GM13976 (cell line): ENCODE data around the gene LCAT.

Source experiments
- DNase-seq: peaks from one replicate; pipeline ENCODE4 v3.0.0; 2012; ENCODE audit warnings: low spot score
- CTCF ChIP-seq: IDR thresholded peaks from 2 replicates; pipeline ENCODE4 v1.5.1; 2012; ENCODE audit warnings: borderline replicate concordance, mild to moderate bottlenecking; ENCODE audit not compliant: insufficient read depth; ENCODE audit errors: extremely low read depth, missing control alignments, control extremely low read depth
- in situ Hi-C: fragments of 300-500 bp; cut with MboI; formaldehyde crosslinking; loops from one replicate; pipeline ENCODE4 v1.12.0; 2022; ENCODE audit warnings: low sequenced_read_pairs, mixed read lengths, inconsistent platforms; ENCODE audit not compliant: unreplicated experiment

Gene LCAT

GRCh38 chr16:67968400-67969253 lies 24.7 kb upstream of the LCAT start, which contains the start of gene SLC12A4:
Gene SLC12A4 (minus strand): TSS chr16:67968637. CDS start chr16:67968553, 84 bp downstream.
- TF ChIP-seq CTCF: no peak
- peak; percentile 99 for DNase-seq
- in situ Hi-C loops: no loop called here

DNA sequence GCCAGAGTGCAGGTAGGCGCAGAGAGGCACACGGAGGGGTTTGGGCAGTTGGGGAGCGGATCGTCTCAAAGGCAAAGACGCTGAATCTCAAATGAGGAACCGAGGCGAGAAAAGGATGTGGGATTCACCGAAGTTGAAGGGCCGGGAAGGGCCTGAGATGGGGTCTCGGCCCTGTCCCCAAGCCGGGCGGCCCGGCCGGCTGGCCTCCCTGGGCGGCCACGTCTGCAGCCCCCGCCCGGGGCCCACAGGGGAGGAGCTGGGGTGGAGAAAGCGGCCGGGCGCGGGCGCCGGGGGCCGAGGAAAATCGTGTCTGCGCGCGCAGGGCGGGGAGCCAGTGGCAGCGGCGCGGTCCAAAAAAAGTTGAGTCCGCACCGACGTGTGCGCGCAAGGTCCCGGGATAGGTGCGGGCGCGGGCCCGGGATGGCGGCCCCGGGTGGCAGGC lies 24.1 kb upstream of the LCAT start:
- in situ Hi-C loops: no loop called here
- DNase-seq: peak; percentile 69
- no peak for TF ChIP-seq CTCF

DNA sequence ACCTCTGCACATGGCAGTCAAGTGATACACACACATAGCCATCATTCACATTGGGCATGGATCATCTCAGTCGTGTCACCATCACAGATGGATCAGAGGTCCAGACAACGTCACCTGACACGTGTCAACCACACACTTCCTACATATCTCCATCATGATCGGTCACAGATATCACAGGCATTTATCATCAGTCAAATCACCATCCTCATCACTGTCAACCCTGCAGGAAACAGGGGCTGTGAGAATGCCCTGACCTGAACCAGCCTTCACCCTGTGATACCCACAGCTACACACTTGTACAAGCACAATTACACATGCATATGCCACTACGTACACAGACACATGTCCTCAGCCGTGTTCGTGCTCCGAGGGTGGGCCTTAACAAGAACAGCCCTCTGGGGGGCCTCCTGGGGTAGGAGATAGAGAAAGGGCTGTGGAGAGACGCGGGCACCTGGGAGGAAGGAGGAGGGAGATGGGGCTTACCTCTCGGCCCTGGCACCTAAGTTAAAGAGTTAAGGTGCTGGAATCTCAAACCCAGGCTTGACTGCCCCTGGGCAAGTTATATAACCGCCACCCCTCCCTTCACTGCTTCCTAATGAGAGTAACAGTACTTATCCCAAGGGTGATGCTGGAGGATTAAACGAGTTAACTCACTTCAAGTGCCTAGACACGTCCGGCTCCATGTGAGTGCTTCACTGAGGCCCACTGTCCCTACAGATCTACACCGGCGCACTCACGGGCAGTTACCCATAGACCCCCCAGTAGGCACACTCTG lies 23.4 kb upstream of the LCAT start:
- TF ChIP-seq CTCF: peak; percentile 24
- in situ Hi-C loops: no loop called here
- DNase-seq: no peak

DNA sequence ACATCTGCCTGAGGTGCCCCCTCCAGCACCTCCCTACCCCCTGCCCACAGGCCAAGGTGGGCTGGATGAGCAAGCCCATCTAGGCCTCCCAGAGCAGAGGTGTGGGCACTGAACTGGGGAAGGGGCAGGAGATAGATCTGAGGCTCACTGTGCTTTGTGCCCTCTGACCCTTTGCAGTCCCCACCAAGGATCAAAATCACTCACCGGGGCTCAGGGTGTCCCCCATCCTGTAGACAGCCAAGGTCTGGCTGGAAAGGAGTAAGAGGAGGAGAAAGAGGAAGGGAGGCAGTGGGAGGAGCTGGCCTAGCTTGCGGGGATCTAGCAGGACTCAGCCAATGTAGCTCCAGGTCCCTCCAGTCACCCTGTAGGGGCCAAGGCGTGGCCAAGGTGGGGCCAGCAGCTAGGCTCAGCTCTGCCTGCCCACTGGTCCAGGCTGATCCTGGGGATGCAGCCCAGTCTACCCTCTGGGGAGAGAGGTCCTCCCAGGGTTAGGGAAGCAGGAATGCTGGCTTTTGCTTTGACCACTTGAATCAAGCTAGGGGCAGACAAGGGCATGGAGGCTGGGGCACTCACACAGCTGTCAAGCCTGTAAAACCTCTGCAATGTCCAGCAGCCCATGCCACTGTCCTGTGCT lies 22.7 kb upstream of the LCAT start:
- DNase-seq: no peak
- in situ Hi-C loops: no loop called here
- no peak for TF ChIP-seq CTCF

- no peak for DNase-seq
- in situ Hi-C loops: no loop called here
- TF ChIP-seq CTCF: no peak
Measured at GRCh38 chr16:67965668-67966548, 22.0 kb upstream of the LCAT start.
